CD4-positive, alpha-beta T cell (primary cell): ENCODE data around the gene YLPM1. TPM values are rescaled to one million over a fixed set of nuclear protein-coding genes. Genes with fewer than 3 reads are reported as not detected.

Experiments
- ATAC-seq: fragments of 200-7000 bp; cut with Tn5 transposase; one replicate; pipeline ENCODE4 v1.10.0; 2022; ENCODE audit warnings: mild to moderate bottlenecking; ENCODE audit not compliant: poor library complexity
- CTCF ChIA-PET: fragments of 350-600 bp; sonication (Branson Sonifier 250); formaldehyde crosslinking; loops from one replicate; lab custom pipeline; 2021; ENCODE audit warnings: antibody characterized with exemption, inconsistent platforms; lab: Charles Lee
- POLR2A ChIA-PET: fragments of 350-600 bp; sonication (Branson Sonifier 250); formaldehyde crosslinking; loops from one replicate; lab custom pipeline; 2021; ENCODE audit warnings: antibody characterized with exemption, inconsistent platforms; lab: Charles Lee
- DNase-seq, 14 experiments: peaks; one replicate each; pipeline ENCODE4 v3.0.0-alpha.2; 2013 to 2020; ENCODE audit warnings: mixed read lengths in 2 of 14
- H3K27ac ChIP-seq, 2 donors: one replicate each; pipeline versions ENCODE4 v1.5.1 to v1.7.0; 2013; ENCODE audit warnings: low read length in 2 of 2, low read depth in 1 of 2, mild to moderate bottlenecking in 1 of 2
- H3K27me3 ChIP-seq, 2 experiments: 1 replicate in 1 of 2; 2 replicates in 1 of 2; pipeline versions ENCODE4 v1.6.1 to v1.7.0; 2013; ENCODE audit warnings: low read length in 2 of 2, control low read depth in 1 of 2, mild to moderate bottlenecking in 1 of 2, moderate library complexity in 1 of 2; ENCODE audit not compliant: insufficient read depth in 2 of 2, control insufficient read depth in 1 of 2
- H3K36me3 ChIP-seq: one replicate; pipeline ENCODE4 v1.6.1; 2013; ENCODE audit warnings: low read length, control low read depth; ENCODE audit not compliant: insufficient read depth
- H3K4me1 ChIP-seq: one replicate; pipeline ENCODE4 v1.6.1; 2013; ENCODE audit warnings: low read length, control low read depth; ENCODE audit not compliant: insufficient read depth
- H3K4me3 ChIP-seq: one replicate; pipeline ENCODE4 v1.5.1; 2013; ENCODE audit warnings: mild to moderate bottlenecking, low read length, moderate library complexity
- H3K9me3 ChIP-seq, 2 experiments: 1 replicate in 1 of 2; 2 replicates in 1 of 2; pipeline versions ENCODE4 v1.6.1 to v1.7.0; 2013; ENCODE audit warnings: low read length in 2 of 2, mild to moderate bottlenecking in 2 of 2, control low read depth in 1 of 2, moderate library complexity in 1 of 2; ENCODE audit not compliant: control insufficient read depth in 1 of 2, insufficient read depth in 1 of 2
- H3K27ac Mint-ChIP-seq: one replicate; pipeline ENCODE4 v1.8.0; 2020; ENCODE audit warnings: mixed read lengths
- H3K27me3 Mint-ChIP-seq: one replicate; pipeline ENCODE4 v1.8.0; 2021; ENCODE audit warnings: mixed read lengths
- H3K36me3 Mint-ChIP-seq: one replicate; pipeline ENCODE4 v1.8.0; 2021; ENCODE audit warnings: low read depth, mixed read lengths
- H3K4me1 Mint-ChIP-seq: one replicate; pipeline ENCODE4 v1.8.0; 2021; ENCODE audit warnings: low read depth, mixed read lengths
- H3K4me3 Mint-ChIP-seq: one replicate; pipeline ENCODE4 v1.8.0; 2020; ENCODE audit warnings: mild to moderate bottlenecking, mixed read lengths
- H3K9me3 Mint-ChIP-seq: one replicate; pipeline ENCODE4 v1.8.0; 2020; ENCODE audit warnings: mixed read lengths
- CTCF ChIP-seq: fragments of 200-600 bp; IDR thresholded peaks from one replicate; pipeline ENCODE4 v1.8.0; 2022; ENCODE audit warnings: antibody characterized with exemption, mild to moderate bottlenecking
- intact Hi-C, 2 experiments: fragments of 100-400 bp; cut with DNase I in 1 of 2; cut with micrococcal nuclease in 1 of 2; formaldehyde crosslinking; loops; one replicate each; pipeline versions ENCODE4 v1.15.1 to v1.9.0; 2023 to 2025; cut with DNase I, micrococcal nuclease
- total RNA-seq, 174 experiments: library from RNA in 2 of 174; stranded (reverse) in 2 of 174; gene quantifications; one replicate each; pipeline ENCODE4 v1.2.3 and lab custom pipeline; 2021 to 2026

YLPM1 gene
- total RNA-seq, 2 experiments from 2014 or later, result 87.2 to 88.6 TPM

DNA sequence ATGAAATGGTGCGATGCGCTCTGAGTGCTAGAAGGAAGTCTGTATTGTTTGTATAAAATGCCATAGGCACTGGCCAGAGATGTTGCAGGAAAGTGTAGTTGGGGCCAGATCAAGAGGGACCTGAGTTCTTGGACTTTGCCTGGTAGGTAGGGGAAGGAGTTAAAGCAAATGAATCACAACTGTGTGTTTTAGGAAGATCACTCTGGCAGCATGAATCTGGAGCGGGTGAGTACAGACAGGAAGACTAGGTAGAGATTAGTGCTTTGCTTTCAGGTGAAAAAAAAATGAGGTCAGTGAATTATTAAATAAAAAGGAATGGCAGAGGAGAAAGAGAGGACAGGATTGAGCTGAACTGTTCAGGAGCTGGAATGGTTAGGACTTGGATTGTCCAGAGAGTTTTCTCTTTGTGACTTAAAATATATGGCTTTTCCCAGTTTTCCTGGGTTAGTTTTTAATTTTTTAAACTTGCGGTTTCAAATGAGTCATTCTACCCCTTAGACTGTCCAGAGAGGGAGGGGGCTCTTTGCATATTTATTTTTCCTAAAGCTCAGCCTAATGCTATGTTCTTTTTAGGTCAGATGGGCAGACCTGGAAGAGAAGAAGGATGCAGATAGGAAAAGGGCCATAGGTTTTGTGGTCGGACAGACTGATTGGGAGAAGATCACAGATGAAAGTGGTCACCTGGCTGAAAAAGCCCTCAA lies 71.7 kb downstream of the YLPM1 start:
- Histone ChIP-seq H3K27me3 (no peaks in the 10 kb centered on the region), H3K27ac (no peak overlapping the region), H3K36me3 (peaks cover 28% of the 10 kb centered on the region), H3K4me1 (peaks cover 19% of the 10 kb centered on the region), H3K4me3 (no peak overlapping the region), H3K9me3 (no peaks in the 10 kb centered on the region)
- POLR2A ChIA-PET, result interaction anchor here (0.8 to 1.6 kb wide), 5 partner anchors 47 to 243 kb away, joined by 3 to 6 read pairs (median 5); partner anchors contain the start of genes DLST and YLPM1
- peaks cover 44% of the 10 kb centered on the region for H3K36me3 Mint-ChIP-seq
- no peaks in the 10 kb centered on the region for H3K27me3 Mint-ChIP-seq
- DNase-seq (no peak), ATAC-seq (no peak)
- H3K4me3 Mint-ChIP-seq, result peak overlapping the region; percentile 17
- CTCF ChIA-PET, result interaction anchor here (1.2 to 1.4 kb wide), 2 partner anchors 26 to 223 kb away, joined by 3 to 6 read pairs; partner anchors contain the start of gene LTBP2
- H3K9me3 Mint-ChIP-seq, result no peaks in the 10 kb centered on the region
- intact Hi-C loops, result loop anchor here in 1 of 2 experiments (10.0 kb wide), 1 partner anchor 70 kb away; the partner anchor contains the start of gene YLPM1
- peaks cover 58% of the 10 kb centered on the region for H3K4me1 Mint-ChIP-seq
- no peak for TF ChIP-seq CTCF
- peak overlapping the region; percentile 97 for H3K27ac Mint-ChIP-seq

GRCh38 chr14:74835645-74836250 lies 72.6 kb downstream of the YLPM1 start:
- CTCF ChIA-PET, result interaction anchor here (1.4 to 2.9 kb wide), 2 partner anchors 25 to 227 kb away, joined by 6 to 8 read pairs; no protein-coding TSS in a partner anchor
- DNase-seq, result peak in 3 of 14 experiments; percentile 18 to 33 (median 27)
- peaks cover 19% of the 10 kb centered on the region for H3K36me3 ChIP-seq
- H3K9me3 ChIP-seq, result no peaks in the 10 kb centered on the region
- intact Hi-C loops, result loop anchor here in 1 of 2 experiments (10.0 kb wide), 1 partner anchor 71 kb away; the partner anchor contains the start of gene YLPM1
- peak overlapping the region; percentile 78 for H3K4me3 Mint-ChIP-seq
- H3K4me1 Mint-ChIP-seq, result peaks cover 66% of the 10 kb centered on the region
- peaks cover 42% of the 10 kb centered on the region for H3K36me3 Mint-ChIP-seq
- peak; percentile 25 for ATAC-seq
- no peaks in the 10 kb centered on the region for H3K27me3 ChIP-seq
- no peaks in the 10 kb centered on the region for H3K9me3 Mint-ChIP-seq
- peak overlapping the region; percentile 44 to 88 for H3K27ac ChIP-seq
- peak overlapping the region; percentile 97 for H3K27ac Mint-ChIP-seq
- no peak overlapping the region for H3K4me3 ChIP-seq
- peaks cover 22% of the 10 kb centered on the region for H3K4me1 ChIP-seq
- H3K27me3 Mint-ChIP-seq, result no peaks in the 10 kb centered on the region
- no peak for TF ChIP-seq CTCF
- POLR2A ChIA-PET, result interaction anchor here (0.6 to 1.6 kb wide), 10 partner anchors 17 to 242 kb away, joined by 3 to 6 read pairs (median 4); partner anchors contain the start of genes DLST and YLPM1

DNA sequence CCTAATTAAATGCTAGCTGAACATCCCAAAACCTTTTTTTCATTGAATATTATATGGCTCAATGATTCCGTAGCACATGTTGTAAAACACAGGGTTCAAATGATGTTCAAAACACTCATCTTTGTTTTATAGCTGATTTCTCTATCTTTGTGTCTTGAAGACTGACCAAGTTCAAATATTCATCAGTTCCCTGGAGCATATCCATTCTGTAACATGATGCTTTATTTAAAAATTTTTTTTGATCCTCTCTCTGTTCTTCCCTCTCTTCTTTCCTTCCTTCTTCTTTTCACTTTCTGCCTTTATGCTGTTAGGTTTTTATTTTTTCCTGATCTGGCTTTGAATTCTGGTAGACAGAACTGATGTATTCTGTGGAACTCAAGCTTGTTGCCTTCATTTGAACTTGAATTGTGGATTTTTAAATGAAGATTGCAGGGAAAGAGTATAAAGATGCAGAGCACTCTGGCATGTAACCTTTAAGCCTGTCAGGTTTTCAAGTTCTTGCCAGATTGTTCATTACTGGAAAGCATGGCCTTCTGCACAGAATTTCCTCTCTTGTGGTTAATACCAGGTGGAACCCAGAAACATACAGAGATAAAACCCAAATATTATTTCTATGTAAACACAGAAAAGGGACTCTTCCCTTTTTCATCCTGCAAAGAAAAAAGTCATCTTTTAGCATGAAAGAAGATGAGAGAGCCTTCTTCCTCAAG lies 73.3 kb downstream of the YLPM1 start:
- Mint-ChIP-seq H3K4me3 (peak overlapping the region; percentile 59), H3K36me3 (peaks cover 41% of the 10 kb centered on the region), H3K9me3 (no peaks in the 10 kb centered on the region), H3K4me1 (peaks cover 72% of the 10 kb centered on the region), H3K27me3 (no peaks in the 10 kb centered on the region), H3K27ac (peak overlapping the region; percentile 97)
- H3K27ac ChIP-seq, result peak overlapping the region; percentile 44 to 88
- no peaks in the 10 kb centered on the region for H3K27me3 ChIP-seq
- no peak for TF ChIP-seq CTCF
- CTCF ChIA-PET, result interaction anchor here (1.4 to 2.9 kb wide), 2 partner anchors 24 to 227 kb away, joined by 6 to 8 read pairs; no protein-coding TSS in a partner anchor
- POLR2A ChIA-PET, result interaction anchor here (0.6 to 3.0 kb wide), 10 partner anchors 17 to 242 kb away, joined by 3 to 26 read pairs (median 4); partner anchors contain the start of genes DLST and YLPM1
- H3K9me3 ChIP-seq, result no peaks in the 10 kb centered on the region
- DNase-seq, result peak in 1 of 14 experiments; percentile 39
- intact Hi-C loops, result loop anchor here in 1 of 2 experiments (10.0 kb wide), 1 partner anchor 72 kb away; the partner anchor contains the start of gene YLPM1
- no peak for ATAC-seq
- H3K4me3 ChIP-seq, result no peak overlapping the region
- peaks cover 13% of the 10 kb centered on the region for H3K36me3 ChIP-seq
- peaks cover 28% of the 10 kb centered on the region for H3K4me1 ChIP-seq
